RPMI8226 (cell line): Measurements from ENCODE around the gene SEMA5A.

ENCODE experiments used
- DNase-seq: peaks from one replicate; pipeline ENCODE4 v3.0.0-alpha.2; 2015

Gene SEMA5A

GRCh38 chr5:9468060-9468388 is 77.9 kb downstream of the SEMA5A start:
- no peak for DNase-seq

DNA sequence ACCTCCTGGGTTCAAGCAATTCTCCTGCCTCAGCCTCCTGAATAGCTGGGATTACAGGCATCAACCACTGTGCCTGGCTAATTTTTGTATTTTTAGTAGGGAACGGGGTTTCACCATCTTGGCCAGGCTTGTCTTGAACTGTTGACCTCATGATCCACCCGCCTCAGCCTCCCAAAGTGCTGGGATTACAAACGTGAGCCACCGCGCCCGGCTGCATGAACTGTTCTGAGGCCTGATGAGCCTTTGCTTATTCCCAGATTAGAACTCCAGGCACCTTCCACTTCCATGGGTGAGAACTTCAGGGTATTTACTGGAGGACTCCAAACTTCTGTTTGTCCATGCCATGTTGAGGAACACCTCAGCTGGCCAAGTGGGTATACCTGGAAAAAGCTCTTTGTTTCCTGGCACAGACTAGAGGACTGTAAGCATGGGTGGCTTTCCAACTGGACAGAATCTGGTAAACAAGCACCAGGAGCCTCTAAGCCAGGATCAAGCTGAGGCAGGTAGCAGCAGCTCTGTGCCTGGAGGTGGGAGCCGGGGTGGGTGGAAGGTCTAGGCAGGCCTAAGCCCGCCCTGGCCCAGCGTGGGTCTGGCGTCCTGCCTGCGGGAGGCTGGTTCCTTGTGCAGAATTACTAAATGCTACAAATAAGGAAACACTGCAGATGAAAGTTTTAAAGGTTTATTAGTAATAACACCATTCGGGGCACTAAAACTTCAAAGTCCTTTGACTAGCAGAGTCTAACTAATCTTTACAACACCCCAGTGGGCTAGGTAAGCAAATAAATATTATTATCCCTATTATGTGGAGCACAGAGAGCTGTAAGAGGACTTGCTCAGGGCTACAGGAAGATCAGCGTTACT is 78.4 kb downstream of the SEMA5A start:
- DNase-seq: no peak

GRCh38 chr5:9466697-9467096 is 79.2 kb downstream of the SEMA5A start:
- no peak for DNase-seq

- DNase-seq: no peak
Observed at GRCh38 chr5:9464478-9464877, 81.4 kb downstream of the SEMA5A start.

DNA sequence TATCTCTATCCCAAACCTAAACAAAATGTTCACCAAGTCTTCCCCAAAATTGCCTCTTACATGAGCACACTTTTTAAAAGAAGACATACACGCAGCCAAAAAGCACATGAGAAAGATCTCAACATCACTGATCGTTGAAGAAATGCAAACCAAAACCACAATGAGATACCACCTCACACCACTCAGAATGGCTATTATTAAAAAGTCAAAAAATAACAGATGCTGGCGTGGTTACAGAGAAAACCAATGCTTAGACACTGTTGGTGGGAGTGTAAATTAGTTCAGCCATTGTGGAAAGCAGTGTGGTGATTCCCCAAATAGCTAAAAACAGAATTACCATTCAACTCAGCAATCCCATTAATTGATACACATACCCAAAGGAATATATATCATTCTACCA is 83.8 kb downstream of the SEMA5A start:
- no peak for DNase-seq

- DNase-seq: no peak
Observed at GRCh38 chr5:9460885-9461645, 84.8 kb downstream of the SEMA5A start.

GRCh38 chr5:9456435-9457042 is 89.3 kb downstream of the SEMA5A start:
- DNase-seq: peak; percentile 9

DNA sequence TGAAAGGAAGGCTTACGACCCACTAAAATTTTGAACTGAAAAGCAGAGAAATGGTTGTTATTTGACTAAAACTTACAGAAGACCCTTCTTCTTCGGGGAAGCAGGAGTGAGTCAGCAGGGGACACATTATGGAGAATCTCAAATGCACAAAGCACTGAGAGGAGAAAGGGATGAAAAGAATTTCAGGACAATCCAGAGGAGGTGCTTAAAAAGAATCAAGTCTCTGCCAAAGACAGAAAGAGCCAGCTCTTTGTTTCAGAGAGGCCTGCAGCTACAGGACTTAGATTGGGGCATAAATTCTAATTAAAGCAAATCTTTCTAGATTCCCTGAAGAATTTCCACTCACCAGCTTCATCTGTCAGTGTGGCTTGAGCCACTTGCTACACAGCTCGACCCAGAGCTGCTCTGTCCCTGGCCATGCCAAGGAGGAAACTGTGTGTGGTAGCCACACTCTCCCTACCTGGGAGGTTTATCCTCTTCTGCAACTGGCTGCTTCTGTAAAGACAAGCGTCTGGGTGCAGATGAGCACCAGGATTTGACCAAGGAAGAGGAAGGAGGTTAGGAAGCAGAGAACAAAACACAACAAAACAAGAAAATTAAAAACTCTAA is 89.9 kb downstream of the SEMA5A start:
- no peak for DNase-seq

- DNase-seq: no peak
Observed at GRCh38 chr5:9454491-9454890, 91.4 kb downstream of the SEMA5A start.

DNA sequence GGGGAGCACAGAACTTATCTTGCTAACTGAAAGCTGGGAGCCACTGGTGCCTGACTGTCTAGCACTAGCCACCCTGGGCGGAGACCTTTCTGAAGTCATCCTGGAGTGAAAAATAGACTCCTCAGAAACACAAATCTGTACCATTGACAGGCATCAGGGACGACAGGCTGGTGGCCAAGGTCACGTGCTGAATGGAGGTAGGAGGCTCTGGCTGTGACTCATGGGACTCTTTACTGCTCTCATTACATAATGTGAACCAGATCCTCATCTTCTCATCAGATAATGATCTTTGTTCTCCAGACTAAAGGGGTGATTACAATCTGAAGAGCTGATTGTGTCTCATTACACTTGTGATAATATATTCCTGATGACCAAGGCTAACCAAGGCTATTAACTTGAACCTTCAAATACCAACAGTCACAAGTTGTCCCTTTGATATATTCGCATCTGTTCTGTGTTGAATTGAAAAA is 91.8 kb downstream of the SEMA5A start:
- DNase-seq: no peak

- no peak for DNase-seq
Observed at GRCh38 chr5:9453480-9454011, 92.3 kb downstream of the SEMA5A start.

- DNase-seq: no peak
Observed at GRCh38 chr5:9452181-9452580, 93.7 kb downstream of the SEMA5A start.

DNA sequence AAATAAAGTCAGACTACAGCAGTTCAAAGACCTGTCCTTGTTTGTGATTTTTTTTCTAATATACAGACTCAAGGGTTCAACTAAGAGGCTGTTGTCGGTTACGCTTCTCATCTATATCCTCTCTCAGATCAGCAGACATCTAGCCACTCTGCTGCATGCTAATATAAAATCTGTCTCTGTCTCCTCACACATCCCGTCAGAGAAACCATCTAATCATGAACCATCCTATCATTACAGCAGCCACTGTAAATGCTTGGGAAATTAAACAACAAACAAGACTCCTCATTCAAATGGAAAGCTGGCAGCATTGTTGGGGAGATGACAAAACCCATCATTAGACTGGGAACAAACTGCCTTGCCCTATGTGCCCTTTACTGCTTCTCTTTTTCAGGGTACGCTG is 94.8 kb downstream of the SEMA5A start:
- DNase-seq: no peak

- no peak for DNase-seq
Observed at GRCh38 chr5:9447691-9448090, 98.2 kb downstream of the SEMA5A start.

GRCh38 chr5:9445826-9446388 is 100.0 kb downstream of the SEMA5A start:
- no peak for DNase-seq

GRCh38 chr5:9444346-9444745 is 101.5 kb downstream of the SEMA5A start:
- DNase-seq: no peak

DNA sequence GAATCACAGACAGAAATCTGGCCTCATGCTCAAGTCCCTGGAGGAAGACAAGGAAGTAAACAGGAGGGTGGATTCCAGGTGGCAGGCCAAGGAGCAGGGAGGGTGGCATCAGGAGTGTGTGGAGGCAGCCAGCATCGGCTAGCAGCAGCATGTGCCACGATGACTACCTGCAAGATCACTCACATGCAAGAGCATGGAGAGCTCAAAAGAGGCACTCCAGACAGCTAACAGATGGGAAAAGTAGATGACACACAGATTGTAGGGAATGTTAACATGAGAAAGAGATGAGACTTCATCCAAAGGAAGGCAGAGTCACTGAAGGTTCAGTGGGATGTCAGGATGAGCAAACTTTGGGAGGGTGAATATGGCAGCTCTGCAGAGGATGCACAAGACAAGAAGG is 104.3 kb downstream of the SEMA5A start:
- no peak for DNase-seq

- no peak for DNase-seq
Observed at GRCh38 chr5:9440517-9440916, 105.4 kb downstream of the SEMA5A start.

GRCh38 chr5:9439531-9440292 is 106.2 kb downstream of the SEMA5A start:
- no peak for DNase-seq

- no peak for DNase-seq
Observed at GRCh38 chr5:9438596-9439354, 107.1 kb downstream of the SEMA5A start.

- no peak for DNase-seq
Observed at GRCh38 chr5:9437741-9438240, 108.1 kb downstream of the SEMA5A start.
